GM13976 (cell line): ENCODE data around the gene KCNIP2.
"Not testable (repeated sequence)": the region's sequence is repeated elsewhere in the genome, so short reads cannot be mapped to it uniquely, and the experiment has no call there.

ENCODE experiments used
- DNase-seq: peaks from one replicate; pipeline ENCODE4 v3.0.0; 2012; ENCODE audit warnings: low spot score
- CTCF ChIP-seq: IDR thresholded peaks from 2 replicates; pipeline ENCODE4 v1.5.1; 2012; ENCODE audit warnings: borderline replicate concordance, mild to moderate bottlenecking; ENCODE audit not compliant: insufficient read depth; ENCODE audit errors: extremely low read depth, missing control alignments, control extremely low read depth
- in situ Hi-C: fragments of 300-500 bp; cut with MboI; formaldehyde crosslinking; loops from one replicate; pipeline ENCODE4 v1.12.0; 2022; ENCODE audit warnings: low sequenced_read_pairs, mixed read lengths, inconsistent platforms; ENCODE audit not compliant: unreplicated experiment

Gene KCNIP2

DNA sequence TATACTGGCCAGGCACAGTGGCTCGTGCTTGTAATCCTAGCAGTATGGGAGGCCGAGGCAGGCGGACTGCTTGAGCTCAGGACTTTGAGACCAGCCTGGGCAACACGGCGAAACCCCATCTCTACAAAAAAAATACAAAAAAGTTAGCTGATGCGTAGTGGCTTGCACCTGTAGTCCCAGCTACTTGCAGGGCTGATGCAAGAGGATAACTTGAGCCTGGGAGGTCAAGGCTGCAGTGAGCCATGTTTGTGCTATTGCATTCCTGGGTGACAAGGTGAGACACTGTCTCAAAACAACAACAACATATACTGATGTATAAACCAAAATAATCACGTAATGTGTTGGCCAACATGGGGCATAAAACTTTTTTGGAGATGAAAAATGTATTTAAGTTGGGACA is 53.9 kb downstream of the KCNIP2 start:
- DNase-seq = no peak
- no peak for TF ChIP-seq CTCF
- in situ Hi-C loops = no loop called here

- DNase-seq, in situ Hi-C loops: not testable (repeated sequence)
These were observed 54.4 kb downstream of the KCNIP2 start for GRCh38 chr10:101789231-101789630.

GRCh38 chr10:101785801-101786200 is 57.8 kb downstream of the KCNIP2 start:
- no peak for TF ChIP-seq CTCF
- DNase-seq = no peak
- in situ Hi-C loops = no loop called here

DNA sequence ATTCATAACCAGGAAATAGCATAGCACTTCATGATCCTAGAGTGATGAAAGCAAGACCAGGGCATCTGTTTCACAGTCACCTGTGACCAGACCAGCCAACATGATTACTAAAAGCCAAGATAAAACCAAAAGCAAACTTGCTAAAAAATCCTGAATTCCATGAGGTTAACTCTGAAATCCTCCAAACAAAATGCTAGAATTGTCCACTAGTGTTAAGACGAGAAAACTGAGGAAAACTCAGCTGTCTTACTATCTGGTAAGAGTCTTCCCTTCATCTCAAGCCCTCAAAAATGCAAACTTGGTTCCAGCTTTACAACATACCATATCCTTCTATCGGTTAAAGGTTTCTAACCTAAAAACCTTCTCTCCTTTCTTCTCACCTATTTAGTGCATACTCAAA is 59.0 kb downstream of the KCNIP2 start:
- no peak for TF ChIP-seq CTCF
- in situ Hi-C loops = loop anchor here (5.0 kb wide), 1 partner anchor 177 kb away; no protein-coding TSS in a partner anchor

GRCh38 chr10:101783736-101784118 is 59.9 kb downstream of the KCNIP2 start:
- TF ChIP-seq CTCF = no peak
- in situ Hi-C loops = loop anchor here (5.0 kb wide), 1 partner anchor 176 kb away; no protein-coding TSS in a partner anchor
- no peak for DNase-seq

More for the DNA sequence above, 59.0 kb downstream of the KCNIP2 start:
- DNase-seq = no peak

DNA sequence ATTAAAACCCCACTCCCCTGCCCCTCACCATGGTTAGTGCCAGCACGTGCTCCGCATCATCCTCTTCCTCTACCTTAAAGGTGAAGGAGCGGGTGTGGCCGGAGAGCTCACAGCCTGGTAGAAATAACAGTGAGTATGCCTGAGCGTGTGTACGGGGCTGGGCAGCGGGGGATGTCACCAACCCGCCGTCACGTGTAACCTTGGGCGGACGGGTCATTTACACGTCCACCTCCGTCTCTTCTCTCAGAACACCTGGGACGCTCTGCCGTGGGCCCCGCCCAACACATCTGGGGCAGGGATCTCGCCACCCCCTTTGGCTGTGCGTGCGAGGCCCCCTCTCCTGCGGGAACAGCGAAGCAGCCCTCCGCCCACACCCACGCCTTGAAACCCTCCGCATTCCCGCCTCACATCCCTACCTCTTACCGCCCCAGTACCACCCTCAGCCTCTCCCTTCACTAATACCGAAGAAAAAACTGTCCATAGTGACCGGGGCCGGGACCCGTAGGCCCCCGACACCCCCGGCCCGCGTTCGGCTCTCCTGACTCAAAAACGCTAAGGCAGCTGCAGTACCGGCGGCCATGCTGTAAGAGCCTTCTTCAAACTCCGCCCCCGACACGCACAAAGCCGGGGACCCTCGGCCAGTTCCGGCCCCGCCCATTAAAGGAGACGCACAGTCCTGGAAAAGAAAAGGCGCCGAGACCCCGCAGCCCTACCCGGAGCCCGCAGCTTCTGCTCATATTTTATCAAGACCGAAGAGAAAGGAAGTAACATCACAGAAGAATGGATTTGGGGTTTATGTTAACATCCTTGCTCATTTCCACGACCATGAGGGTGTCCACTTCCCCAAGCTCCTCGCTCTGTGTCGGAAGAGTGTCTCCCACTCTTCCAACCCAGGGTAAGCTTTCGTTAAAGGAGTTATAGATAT is 60.5 kb downstream of the KCNIP2 start, which contains the start of gene NPM3:
Gene NPM3, minus strand, starts transcription at position 636 of the 925 bp plus-strand sequence. Its CDS starts 56 bp downstream, at position 580.
- DNase-seq = peak; percentile 93
- in situ Hi-C loops = loop anchor here (5.0 kb wide), 1 partner anchor 176 kb away; no protein-coding TSS in a partner anchor
- no peak for TF ChIP-seq CTCF

GRCh38 chr10:101781984-101782810 is 61.4 kb downstream of the KCNIP2 start:
- DNase-seq = peak; percentile 36
- in situ Hi-C loops = loop anchor here (5.0 kb wide), 1 partner anchor 175 kb away; no protein-coding TSS in a partner anchor
- TF ChIP-seq CTCF = no peak
